ENCODE results near the gene TUBA1C. TPM values are rescaled to one million over a fixed set of nuclear protein-coding genes. Genes with fewer than 3 reads are reported as not detected.
"Not testable (repeated sequence)": the region's sequence is repeated elsewhere in the genome, so short reads cannot be mapped to it uniquely, and the experiment has no call there.

Gene TUBA1C
- total and polyA plus RNA-seq, 2 donors, result 62.8 to 248 TPM

GRCh38 chr12:49263400-49263763, 1.5 kb upstream of the TUBA1C start:
- Histone ChIP-seq H3K36me3 (ENCODE audit: insufficient read depth) (no peaks in the 10 kb centered on the region), H3K4me1 (ENCODE audit: insufficient read depth) (peaks cover 1% of the 10 kb centered on the region), H3K27ac (ENCODE audit: low read depth) (no peak overlapping the region), H3K4me3 (ENCODE audit: low read depth, low read length) (no peak overlapping the region)
- WGBS, result 62% methylated on average over 5 of the region's 5 CpGs
- no peak for DNase-seq (ENCODE audit: extremely low spot score)

- H3K4me1 ChIP-seq (ENCODE audit: insufficient read depth), result peaks cover 1% of the 10 kb centered on the region
- H3K36me3 ChIP-seq (ENCODE audit: insufficient read depth), result no peaks in the 10 kb centered on the region
- 1% methylated on average over 35 of the region's 35 CpGs for WGBS
- no peak for DNase-seq (ENCODE audit: extremely low spot score)
- peak overlapping the region; percentile 64 for H3K4me3 ChIP-seq (ENCODE audit: low read depth, low read length)
- H3K27ac ChIP-seq (ENCODE audit: low read depth), result peak overlapping the region; percentile 68
Measured at GRCh38 chr12:49264466-49264872, 413 bp upstream of the TUBA1C start.

- DNase-seq (ENCODE audit: extremely low spot score); H3K27ac ChIP-seq (ENCODE audit: low read depth); H3K36me3 ChIP-seq (ENCODE audit: insufficient read depth); H3K4me3 ChIP-seq (ENCODE audit: low read depth, low read length); H3K4me1 ChIP-seq (ENCODE audit: insufficient read depth): not testable (repeated sequence)
- WGBS, result 79% methylated on average over 6 of the region's 6 CpGs
Measured at GRCh38 chr12:49269191-49269590, 4.3 kb downstream of the TUBA1C start.

GRCh38 chr12:49272790-49273725, 8.2 kb downstream of the TUBA1C start:
- Histone ChIP-seq H3K36me3 (ENCODE audit: insufficient read depth) (peaks cover 7% of the 10 kb centered on the region), H3K4me3 (ENCODE audit: low read depth, low read length) (no peak overlapping the region), H3K27ac (ENCODE audit: low read depth) (no peak overlapping the region), H3K4me1 (ENCODE audit: insufficient read depth) (no peaks in the 10 kb centered on the region)
- no peak for DNase-seq (ENCODE audit: extremely low spot score)
- 96% methylated on average over 16 of the region's 16 CpGs for whole genome bisulfite sequencing

GRCh38 chr12:49273726-49274395, 9.0 kb downstream of the TUBA1C start:
- no peak for DNase-seq (ENCODE audit: extremely low spot score)
- Histone ChIP-seq H3K4me1 (ENCODE audit: insufficient read depth) (no peaks in the 10 kb centered on the region), H3K36me3 (ENCODE audit: insufficient read depth) (peaks cover 7% of the 10 kb centered on the region), H3K27ac (ENCODE audit: low read depth) (no peak overlapping the region), H3K4me3 (ENCODE audit: low read depth, low read length) (no peak overlapping the region)
- WGBS, result 93% methylated on average over 6 of the region's 6 CpGs

GRCh38 chr12:49274396-49275069, 9.7 kb downstream of the TUBA1C start:
- WGBS, result 84% methylated on average over 7 of the region's 7 CpGs
- H3K4me1 ChIP-seq (ENCODE audit: insufficient read depth), result no peaks in the 10 kb centered on the region
- H3K27ac ChIP-seq (ENCODE audit: low read depth), result no peak overlapping the region
- DNase-seq (ENCODE audit: extremely low spot score), result no peak
- no peak overlapping the region for H3K4me3 ChIP-seq (ENCODE audit: low read depth, low read length)
- H3K36me3 ChIP-seq (ENCODE audit: insufficient read depth), result peaks cover 7% of the 10 kb centered on the region

- Histone ChIP-seq H3K36me3 (ENCODE audit: insufficient read depth) (peaks cover 2% of the 10 kb centered on the region), H3K4me1 (ENCODE audit: insufficient read depth) (no peaks in the 10 kb centered on the region), H3K27ac (ENCODE audit: low read depth) (no peak overlapping the region), H3K4me3 (ENCODE audit: low read depth, low read length) (no peak overlapping the region)
- 79% methylated on average over 13 of the region's 13 CpGs for WGBS
- DNase-seq (ENCODE audit: extremely low spot score), result no peak
Measured at GRCh38 chr12:49276304-49277290, 11.7 kb downstream of the TUBA1C start.

- no peak overlapping the region for H3K4me3 ChIP-seq (ENCODE audit: low read depth, low read length)
- DNase-seq (ENCODE audit: extremely low spot score), result no peak
- peaks cover 2% of the 10 kb centered on the region for H3K36me3 ChIP-seq (ENCODE audit: insufficient read depth)
- no peaks in the 10 kb centered on the region for H3K4me1 ChIP-seq (ENCODE audit: insufficient read depth)
- 92% methylated on average over 7 of the region's 7 CpGs for WGBS
- H3K27ac ChIP-seq (ENCODE audit: low read depth), result no peak overlapping the region
Measured at GRCh38 chr12:49277466-49277865, 12.6 kb downstream of the TUBA1C start.

- whole genome bisulfite sequencing, result 58% methylated on average over 7 of the region's 7 CpGs
Measured at GRCh38 chr12:49279706-49280159, 14.9 kb downstream of the TUBA1C start.

GRCh38 chr12:49280545-49280944, 15.7 kb downstream of the TUBA1C start:
- not testable (repeated sequence) for H3K4me3 ChIP-seq (ENCODE audit: low read depth, low read length)
- 91% methylated on average over 6 of the region's 6 CpGs for WGBS

More at GRCh38 chr12:49279706-49280159, 14.9 kb downstream of the TUBA1C start:
- H3K4me1 ChIP-seq (ENCODE audit: insufficient read depth), result no peaks in the 10 kb centered on the region
- H3K36me3 ChIP-seq (ENCODE audit: insufficient read depth), result no peaks in the 10 kb centered on the region
- H3K4me3 ChIP-seq (ENCODE audit: low read depth, low read length), result no peak overlapping the region
- DNase-seq (ENCODE audit: extremely low spot score), result no peak
- H3K27ac ChIP-seq (ENCODE audit: low read depth), result no peak overlapping the region

GRCh38 chr12:49282302-49282701, 17.4 kb downstream of the TUBA1C start:
- Histone ChIP-seq H3K4me1 (ENCODE audit: insufficient read depth) (no peaks in the 10 kb centered on the region), H3K4me3 (ENCODE audit: low read depth, low read length) (no peak overlapping the region), H3K27ac (ENCODE audit: low read depth) (no peak overlapping the region), H3K36me3 (ENCODE audit: insufficient read depth) (no peaks in the 10 kb centered on the region)
- 78% methylated on average over 5 of the region's 5 CpGs for WGBS
- no peak for DNase-seq (ENCODE audit: extremely low spot score)

More at GRCh38 chr12:49280545-49280944, 15.7 kb downstream of the TUBA1C start:
- not testable (repeated sequence) for H3K27ac ChIP-seq (ENCODE audit: low read depth); DNase-seq (ENCODE audit: extremely low spot score); H3K36me3 ChIP-seq (ENCODE audit: insufficient read depth); H3K4me1 ChIP-seq (ENCODE audit: insufficient read depth)

- not testable (repeated sequence) for DNase-seq (ENCODE audit: extremely low spot score); H3K4me1 ChIP-seq (ENCODE audit: insufficient read depth); H3K36me3 ChIP-seq (ENCODE audit: insufficient read depth); H3K4me3 ChIP-seq (ENCODE audit: low read depth, low read length); H3K27ac ChIP-seq (ENCODE audit: low read depth)
- 84% methylated on average over 2 of the region's 6 CpGs for WGBS
Measured at GRCh38 chr12:49282740-49283375, 18.0 kb downstream of the TUBA1C start.
